Stimulated activated CD4-positive, alpha-beta T cell treated with anti-CD3 and anti-CD28 coated beads, Interleukin-2, amount 100 ng/mL, for 24 hours (primary cell): ENCODE data around the gene PARD3.
"Not testable (repeated sequence)": the region's sequence is repeated elsewhere in the genome, so short reads cannot be mapped to it uniquely, and the experiment has no call there.

Experiments used
- DNase-seq, 2 donors: peaks; one replicate each; pipeline ENCODE4 v3.0.0-alpha.2; 2020

PARD3 gene

DNA sequence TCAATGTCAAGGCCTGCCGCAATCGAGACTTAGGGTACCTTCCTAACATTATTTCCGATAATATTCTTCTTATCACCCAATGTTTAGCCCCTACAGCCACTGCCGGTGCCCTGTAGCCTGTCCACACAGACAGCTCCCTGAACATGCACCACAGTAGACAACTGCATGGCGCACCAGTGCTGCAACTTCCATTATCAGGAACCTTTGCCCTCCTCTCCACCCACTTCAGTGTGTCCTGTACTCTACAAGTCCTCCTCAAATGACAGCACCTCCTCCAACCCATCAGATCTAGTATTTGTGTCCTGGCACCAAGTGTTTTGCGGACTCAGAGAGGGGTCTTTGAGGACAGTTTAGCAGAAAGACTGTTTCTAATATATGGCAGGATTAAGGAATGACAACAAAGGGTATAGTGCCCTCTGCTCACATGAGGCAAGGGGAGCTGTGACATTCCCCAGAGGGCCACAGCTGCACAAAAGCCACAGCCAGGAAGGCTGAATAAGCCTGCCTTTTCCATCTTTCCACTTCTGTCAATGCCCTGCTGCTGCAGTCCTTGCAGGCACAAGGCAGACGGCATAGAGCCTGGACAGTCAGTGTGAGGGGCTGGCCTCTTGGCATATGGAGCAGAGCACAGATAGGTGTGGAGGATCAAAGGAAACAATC is 335.4 kb downstream of the PARD3 start:
- no peak for DNase-seq

- no peak for DNase-seq
Measured at GRCh38 chr10:34477249-34477648, 337.8 kb downstream of the PARD3 start.

DNA sequence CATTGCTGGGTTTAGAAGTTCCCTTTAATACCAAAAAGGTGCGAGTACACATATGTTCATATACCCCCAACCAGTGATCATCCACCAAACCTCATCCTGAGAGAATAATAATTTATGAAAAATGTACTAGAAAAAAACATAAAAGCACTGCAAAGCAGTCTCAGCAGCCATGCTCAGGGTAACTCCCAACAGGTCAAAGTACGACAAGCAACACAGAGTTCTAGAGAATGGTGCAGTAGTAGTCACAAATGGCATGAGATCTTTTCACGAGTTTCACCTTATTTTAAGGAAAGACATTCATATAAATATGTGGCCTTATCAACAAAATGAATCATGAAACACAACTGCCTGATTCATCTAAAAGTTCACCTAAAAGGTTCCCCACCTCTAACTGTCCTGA is 338.5 kb downstream of the PARD3 start:
- DNase-seq, result no peak

GRCh38 chr10:34475786-34476185 is 339.3 kb downstream of the PARD3 start:
- no peak for DNase-seq

- DNase-seq, result no peak
Measured at GRCh38 chr10:34475274-34475646, 339.8 kb downstream of the PARD3 start.

- DNase-seq, result no peak
Measured at GRCh38 chr10:34474555-34475273, 340.4 kb downstream of the PARD3 start.

DNA sequence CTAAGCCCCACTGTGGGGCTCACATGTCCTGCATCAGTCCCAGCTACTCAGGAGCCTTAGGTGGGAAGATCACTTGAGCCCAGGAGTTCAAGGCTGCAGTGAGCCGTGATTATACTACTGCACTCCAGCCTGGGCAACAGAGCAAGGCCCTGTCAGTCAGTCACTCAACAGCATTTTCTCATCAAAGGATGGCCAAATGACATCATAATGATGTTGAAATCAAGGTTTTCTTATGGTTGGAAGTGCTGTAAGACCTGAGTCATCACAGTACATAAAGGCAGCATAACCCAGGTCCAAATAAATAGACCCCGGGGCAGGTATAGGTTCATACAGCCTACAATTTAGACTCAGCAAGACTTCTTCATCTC is 341.1 kb downstream of the PARD3 start:
- no peak for DNase-seq

DNA sequence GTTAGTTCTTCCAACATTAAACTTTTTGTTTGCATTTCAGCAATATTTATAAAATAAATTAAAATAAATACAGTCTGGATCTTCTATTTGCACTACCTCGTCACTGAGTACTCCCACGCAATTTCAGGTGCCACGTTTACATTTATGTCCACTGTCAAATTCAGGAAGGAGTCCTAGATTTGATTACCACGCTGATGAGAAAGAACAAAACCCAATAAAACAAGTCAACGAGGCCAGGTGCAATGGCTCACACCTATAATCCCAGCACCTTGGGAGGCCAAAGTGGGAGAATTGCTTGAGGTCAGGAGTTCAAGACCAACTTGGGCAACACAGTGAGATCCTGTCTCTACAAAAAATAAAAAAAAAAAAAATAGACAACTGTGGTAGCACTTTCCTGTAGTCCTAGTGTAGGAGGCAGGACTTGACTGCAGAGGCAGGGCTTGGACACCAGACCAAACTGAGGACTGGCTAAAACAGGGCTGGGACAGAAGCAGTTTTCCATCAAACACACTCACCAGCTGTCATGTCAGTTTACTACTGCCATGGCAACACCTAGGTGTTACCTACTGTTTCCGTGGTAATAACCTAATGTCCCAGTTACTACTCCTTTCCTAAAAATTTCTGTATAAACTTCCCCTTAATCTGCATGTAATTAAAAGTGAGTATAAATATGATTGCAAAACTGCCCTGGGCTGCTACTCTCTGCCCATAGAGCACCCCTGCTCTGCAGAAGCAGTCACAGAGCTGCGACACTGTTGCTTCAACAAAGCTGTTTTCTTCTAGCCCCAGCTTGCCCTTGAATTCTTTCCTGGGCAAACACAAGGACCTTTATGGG is 341.7 kb downstream of the PARD3 start:
- DNase-seq, result no peak

- no peak for DNase-seq
Measured at GRCh38 chr10:34470307-34470706, 344.8 kb downstream of the PARD3 start.

- no peak for DNase-seq
Measured at GRCh38 chr10:34469446-34469845, 345.6 kb downstream of the PARD3 start.

DNA sequence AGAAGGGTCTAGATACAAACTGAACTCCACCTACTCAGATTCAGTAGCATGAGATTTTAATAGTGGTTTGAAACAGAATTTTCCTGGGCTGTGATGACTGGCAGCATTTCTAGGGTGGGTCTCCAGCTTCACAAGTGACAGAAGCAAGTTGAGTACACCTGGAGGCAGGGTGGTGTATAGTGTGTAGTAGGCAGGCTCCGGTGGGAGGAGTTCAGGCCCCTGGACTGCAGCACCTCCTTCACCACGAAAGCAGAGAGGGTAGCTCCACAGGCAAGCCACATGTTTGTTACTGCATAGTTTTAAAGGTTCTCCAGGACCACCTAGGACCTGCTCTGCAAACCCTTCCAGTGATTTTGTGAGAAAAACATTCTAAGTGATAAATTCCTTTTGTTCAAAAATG is 347.2 kb downstream of the PARD3 start:
- no peak for DNase-seq

DNA sequence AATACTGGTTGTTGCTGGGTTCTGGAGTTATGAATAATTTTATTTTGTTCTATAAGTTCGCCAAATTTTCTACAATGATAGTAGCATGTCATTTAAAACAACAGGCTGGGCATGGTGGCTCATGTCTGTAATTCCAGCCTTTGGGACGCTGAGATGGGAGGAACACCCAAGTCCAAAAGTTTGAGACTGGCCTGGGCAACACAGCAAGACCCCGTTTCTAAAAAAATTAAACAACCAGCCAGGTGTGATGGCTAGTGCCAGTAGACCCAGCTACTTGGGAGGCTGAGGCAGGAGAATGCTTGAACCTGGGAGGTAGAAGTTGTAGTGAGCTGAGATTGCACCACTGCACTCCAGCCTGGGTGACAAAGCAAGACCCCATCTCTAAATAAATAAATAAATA is 347.7 kb downstream of the PARD3 start:
- no peak for DNase-seq

GRCh38 chr10:34465678-34466077 is 349.4 kb downstream of the PARD3 start:
- no peak for DNase-seq

GRCh38 chr10:34464591-34464990 is 350.5 kb downstream of the PARD3 start:
- no peak for DNase-seq

GRCh38 chr10:34464000-34464399 is 351.1 kb downstream of the PARD3 start:
- no peak for DNase-seq

DNA sequence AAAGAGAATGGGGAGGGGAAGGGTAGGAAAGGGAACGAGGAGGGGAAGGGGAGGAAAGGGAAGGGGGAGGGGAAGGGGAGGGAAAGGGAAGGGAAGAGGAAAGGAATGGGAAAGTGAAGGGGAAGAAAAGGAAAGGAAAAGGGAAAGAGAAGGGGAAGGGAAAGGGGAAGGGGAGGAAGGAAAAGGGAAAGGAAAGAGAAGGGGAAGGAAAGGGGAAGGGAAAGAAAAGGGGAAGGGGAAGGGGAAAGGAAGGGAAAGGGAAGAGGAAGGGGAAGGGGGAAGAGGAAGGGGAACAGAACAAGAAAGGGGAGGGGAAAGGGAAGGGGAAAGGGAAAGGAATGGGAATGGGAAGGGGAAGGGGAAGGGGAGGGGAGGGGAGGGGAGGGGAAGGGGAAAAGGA is 352.1 kb downstream of the PARD3 start:
- no peak for DNase-seq

DNA sequence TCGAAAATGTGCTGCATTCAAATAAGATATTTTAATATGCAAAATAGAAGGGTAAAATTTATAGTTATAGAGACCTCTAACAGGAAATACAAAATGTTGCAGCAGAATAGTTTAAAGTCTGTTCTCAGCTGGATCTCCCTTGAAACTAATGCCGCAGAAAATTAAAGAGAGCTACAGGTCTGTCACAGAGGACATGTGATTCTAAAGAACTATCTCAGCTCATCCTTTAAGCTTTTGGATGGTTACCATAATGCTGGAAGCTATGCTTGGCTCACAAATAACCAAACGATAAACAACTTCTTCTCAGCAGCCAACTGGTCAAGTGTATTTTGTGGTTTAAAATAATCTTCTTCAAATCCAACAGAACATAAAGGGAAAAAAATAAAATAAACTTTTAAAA is 353.0 kb downstream of the PARD3 start:
- no peak for DNase-seq

DNA sequence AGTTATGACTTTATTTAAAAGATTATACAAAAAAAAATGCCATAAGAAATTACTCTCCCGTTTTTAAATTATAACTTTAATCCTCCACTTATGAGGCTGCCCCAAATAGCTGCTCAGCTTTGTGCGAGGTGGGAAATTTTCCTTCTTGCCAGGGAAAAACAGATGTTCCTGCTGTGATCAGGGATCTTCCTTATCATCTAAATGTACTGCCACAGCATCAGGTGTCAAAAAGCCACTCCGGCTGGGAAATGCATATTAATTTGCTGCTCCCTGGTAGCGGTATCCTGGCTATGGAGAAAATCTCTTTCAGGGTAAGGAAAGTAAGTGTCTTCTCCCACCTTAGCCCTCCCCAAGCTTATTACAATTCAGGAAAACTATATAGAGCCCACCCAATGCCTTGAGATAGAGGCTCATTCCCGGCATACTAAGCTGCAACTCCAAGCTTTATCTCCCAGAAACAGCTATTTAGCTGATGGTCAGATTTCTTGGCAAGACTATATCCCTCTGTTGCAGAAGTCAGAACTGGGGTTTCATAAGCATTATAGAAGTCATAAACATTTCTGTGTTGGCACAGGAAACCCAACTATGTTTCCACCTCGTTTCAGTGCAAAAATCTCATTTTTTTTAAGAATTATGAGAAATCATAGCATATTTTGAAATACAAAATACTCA is 360.4 kb downstream of the PARD3 start:
- DNase-seq, result no peak

DNA sequence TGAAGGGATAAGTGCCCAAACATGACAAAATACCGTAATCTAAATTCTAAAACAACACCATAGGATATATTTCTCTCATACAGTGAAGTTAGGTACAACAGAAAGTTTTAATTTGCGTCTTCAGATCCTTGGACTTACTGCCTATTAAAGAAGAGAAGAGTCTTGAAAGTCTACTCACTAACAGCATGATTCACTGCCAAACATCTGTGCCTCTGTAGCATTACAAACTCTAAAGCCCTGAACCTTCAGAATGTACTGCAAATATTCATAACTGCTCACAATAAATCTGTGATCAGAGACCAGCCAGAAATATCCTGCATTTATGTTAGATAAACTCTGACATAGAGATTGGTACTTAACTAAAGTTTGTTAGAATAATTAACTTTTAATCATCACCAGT is 365.3 kb downstream of the PARD3 start:
- no peak for DNase-seq

DNA sequence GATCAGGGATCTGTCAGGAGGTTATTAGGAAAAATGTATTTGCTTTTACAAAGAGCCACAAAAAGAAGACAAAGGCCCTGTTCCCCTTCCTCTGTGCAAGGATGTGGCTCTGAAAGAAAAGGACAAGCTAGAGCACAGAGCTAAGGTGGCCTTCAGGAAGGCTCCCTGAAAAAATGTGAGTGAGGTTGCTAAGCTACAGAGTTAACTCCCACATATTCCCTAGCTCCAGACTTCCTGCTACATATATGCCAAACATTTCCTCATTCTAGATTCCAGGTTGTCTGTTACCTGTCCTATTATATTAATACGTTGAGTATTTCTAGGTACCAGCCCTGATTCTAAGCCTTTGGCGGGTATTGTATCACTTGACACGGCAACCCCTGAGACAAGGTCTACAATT is 369.0 kb downstream of the PARD3 start:
- DNase-seq, result no peak

GRCh38 chr10:34444223-34445183 is 370.6 kb downstream of the PARD3 start:
- no peak for DNase-seq

GRCh38 chr10:34439386-34439785 is 375.7 kb downstream of the PARD3 start:
- DNase-seq, result not testable (repeated sequence)
